Measurements from ENCODE around the gene LTBP3.

The LTBP3 gene

GRCh38 chr11:65584723-65585171 is 26.6 kb upstream of the LTBP3 start:
- no peak for TF ChIP-seq CTCF (IDR thresholded peaks at IDR 0.05; ENCODE audit: extremely low read depth, missing control alignments)
- no peak for DNase-seq (ENCODE audit: low spot score)

- DNase-seq (ENCODE audit: low spot score) = no peak
- TF ChIP-seq CTCF (IDR thresholded peaks at IDR 0.05; ENCODE audit: extremely low read depth, missing control alignments) = no peak
Observed at GRCh38 chr11:65584106-65584505, 25.9 kb upstream of the LTBP3 start.

- DNase-seq (ENCODE audit: low spot score) = no peak
- no peak for TF ChIP-seq CTCF (IDR thresholded peaks at IDR 0.05; ENCODE audit: extremely low read depth, missing control alignments)
Observed at GRCh38 chr11:65583589-65583988, 25.4 kb upstream of the LTBP3 start.

GRCh38 chr11:65581928-65582327 is 23.8 kb upstream of the LTBP3 start:
- no peak for TF ChIP-seq CTCF (IDR thresholded peaks at IDR 0.05; ENCODE audit: extremely low read depth, missing control alignments)
- no peak for DNase-seq (ENCODE audit: low spot score)

GRCh38 chr11:65580756-65581155 is 22.6 kb upstream of the LTBP3 start:
- no peak for DNase-seq (ENCODE audit: low spot score)
- no peak for TF ChIP-seq CTCF (IDR thresholded peaks at IDR 0.05; ENCODE audit: extremely low read depth, missing control alignments)

GRCh38 chr11:65580031-65580692 is 22.0 kb upstream of the LTBP3 start:
- no peak for DNase-seq (ENCODE audit: low spot score)
- TF ChIP-seq CTCF (IDR thresholded peaks at IDR 0.05; ENCODE audit: extremely low read depth, missing control alignments) = no peak

- DNase-seq (ENCODE audit: low spot score) = no peak
- TF ChIP-seq CTCF (IDR thresholded peaks at IDR 0.05; ENCODE audit: extremely low read depth, missing control alignments) = no peak
Observed at GRCh38 chr11:65579291-65579690, 21.1 kb upstream of the LTBP3 start.

Measured in GM20000 (cell line).